ENCODE data around the gene ARPC2.
"Not testable (repeated sequence)": the region's sequence is repeated elsewhere in the genome, so short reads cannot be mapped to it uniquely, and the experiment has no call there.

The ARPC2 gene

GRCh38 chr2:218270721-218271486 is 53.9 kb downstream of the ARPC2 start:
- DNase-seq (ENCODE audit: low read depth in 2 of 2): no peak

GRCh38 chr2:218271487-218271797 is 54.5 kb downstream of the ARPC2 start:
- DNase-seq (ENCODE audit: low read depth in 2 of 2): no peak

- DNase-seq (ENCODE audit: low read depth in 2 of 2): no peak
These were observed 55.0 kb downstream of the ARPC2 start for GRCh38 chr2:218271865-218272530.

GRCh38 chr2:218272531-218273212 is 55.7 kb downstream of the ARPC2 start:
- DNase-seq (ENCODE audit: low read depth in 2 of 2): peak; percentile 57 to 59

GRCh38 chr2:218273214-218273907 is 56.4 kb downstream of the ARPC2 start:
- not testable (repeated sequence) for DNase-seq (ENCODE audit: low read depth in 2 of 2)

- DNase-seq (ENCODE audit: low read depth in 2 of 2): no peak
These were observed 56.9 kb downstream of the ARPC2 start for GRCh38 chr2:218273908-218274249.

- DNase-seq (ENCODE audit: low read depth in 2 of 2): no peak
These were observed 57.6 kb downstream of the ARPC2 start for GRCh38 chr2:218274586-218274985.

- no peak for DNase-seq (ENCODE audit: low read depth in 2 of 2)
These were observed 58.5 kb downstream of the ARPC2 start for GRCh38 chr2:218275371-218276072.

GRCh38 chr2:218276986-218277755 is 60.2 kb downstream of the ARPC2 start:
- no peak for DNase-seq (ENCODE audit: low read depth in 2 of 2)

GRCh38 chr2:218277921-218278320 is 60.9 kb downstream of the ARPC2 start:
- DNase-seq (ENCODE audit: low read depth in 2 of 2): no peak

GRCh38 chr2:218278531-218279360 is 61.8 kb downstream of the ARPC2 start:
- no peak for DNase-seq (ENCODE audit: low read depth in 2 of 2)

GRCh38 chr2:218280260-218280870 is 63.4 kb downstream of the ARPC2 start:
- no peak for DNase-seq (ENCODE audit: low read depth in 2 of 2)

- no peak for DNase-seq (ENCODE audit: low read depth in 2 of 2)
These were observed 64.5 kb downstream of the ARPC2 start for GRCh38 chr2:218281449-218281848.

GRCh38 chr2:218282173-218282991 is 65.4 kb downstream of the ARPC2 start:
- DNase-seq (ENCODE audit: low read depth in 2 of 2): no peak

GRCh38 chr2:218284106-218284811 is 67.3 kb downstream of the ARPC2 start:
- peak; percentile 54 for DNase-seq (ENCODE audit: low read depth in 2 of 2)

- no peak for DNase-seq (ENCODE audit: low read depth in 2 of 2)
These were observed 68.6 kb downstream of the ARPC2 start for GRCh38 chr2:218285604-218286003.

- peak; percentile 70 to 73 for DNase-seq (ENCODE audit: low read depth in 2 of 2)
These were observed 69.8 kb downstream of the ARPC2 start for GRCh38 chr2:218286570-218287459.

All from stimulated activated CD8-positive, alpha-beta memory T cell treated with anti-CD3 and anti-CD28 coated beads, Interleukin-2, amount 100 ng/mL, for 48 hours (primary cell).